GM21360 (cell line): ENCODE data around the gene CNTN5.
"Not testable (repeated sequence)": the region's sequence is repeated elsewhere in the genome, so short reads cannot be mapped to it uniquely, and the experiment has no call there.

ENCODE experiments used
- ATAC-seq: cut with Tn5 transposase; IDR thresholded peaks from one replicate; pipeline ENCODE4 v1.9.1; 2021; ENCODE audit warnings: mild to moderate bottlenecking, moderate library complexity; ENCODE audit not compliant: unreplicated experiment

CNTN5 gene

DNA sequence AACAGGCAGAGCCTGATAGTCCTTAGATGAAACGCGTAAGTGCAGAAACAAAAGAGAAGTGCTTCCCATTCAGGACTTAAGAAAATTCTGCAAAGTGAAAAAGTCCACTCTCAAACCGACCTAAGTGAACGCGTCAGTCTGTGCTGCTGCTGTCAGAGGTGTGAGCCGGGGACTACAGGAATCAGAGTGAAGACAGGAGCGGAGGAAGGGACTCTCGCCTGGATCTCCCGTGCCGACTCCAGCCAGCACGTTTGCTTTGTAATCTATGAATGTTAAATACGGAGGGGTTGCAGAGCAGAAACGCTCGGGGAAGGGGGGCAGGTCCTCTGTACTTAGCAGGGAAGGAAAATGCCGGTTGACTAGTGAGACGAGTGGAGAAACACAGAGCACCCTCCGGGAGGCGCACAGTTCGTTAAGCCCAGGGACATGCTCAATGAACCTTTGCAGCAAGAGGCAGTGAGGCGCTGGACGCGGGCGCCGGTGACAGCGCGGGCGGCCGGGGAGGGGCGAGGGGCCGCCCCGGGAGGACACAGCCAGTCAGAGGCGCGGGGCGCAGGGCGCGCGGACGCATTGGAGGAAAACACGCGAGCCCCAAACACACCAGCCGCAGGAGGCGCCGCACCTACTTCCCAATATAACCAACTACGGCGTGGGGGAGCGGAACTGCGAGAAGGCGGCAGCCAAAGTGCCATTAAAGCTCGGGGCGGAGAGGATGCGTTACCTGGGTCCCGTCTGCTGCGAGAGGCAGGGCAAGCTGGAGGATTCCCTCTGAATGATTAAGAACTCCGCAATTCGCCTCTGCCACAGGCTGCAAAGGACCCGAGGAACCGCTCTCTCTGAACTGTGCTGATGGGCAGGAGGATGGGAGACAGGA is at the start of gene CNTN5:
TSS of gene CNTN5 (plus strand) at position 598 of the 874 bp plus-strand sequence.
- ATAC-seq = peak; percentile 47

DNA sequence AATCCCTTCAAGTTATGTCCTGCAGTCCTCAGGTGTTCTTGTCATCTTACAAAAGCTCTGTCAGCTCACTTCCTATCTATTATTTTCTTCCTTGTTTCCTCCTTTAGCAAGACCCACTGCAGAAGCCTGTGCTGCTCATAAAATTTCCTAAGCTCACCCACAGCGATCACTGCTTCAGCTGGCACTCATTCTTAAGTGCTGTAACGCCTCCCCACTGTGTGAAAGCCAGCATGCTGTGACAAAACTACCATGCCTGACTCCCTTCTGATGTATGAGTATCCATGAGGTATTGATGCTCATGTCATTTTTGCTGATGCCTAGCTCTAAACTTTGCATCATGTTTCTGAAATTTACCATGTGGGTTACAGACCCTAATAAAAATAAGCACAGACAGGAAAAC is 41.5 kb upstream of the CNTN5 start:
- no peak for ATAC-seq

DNA sequence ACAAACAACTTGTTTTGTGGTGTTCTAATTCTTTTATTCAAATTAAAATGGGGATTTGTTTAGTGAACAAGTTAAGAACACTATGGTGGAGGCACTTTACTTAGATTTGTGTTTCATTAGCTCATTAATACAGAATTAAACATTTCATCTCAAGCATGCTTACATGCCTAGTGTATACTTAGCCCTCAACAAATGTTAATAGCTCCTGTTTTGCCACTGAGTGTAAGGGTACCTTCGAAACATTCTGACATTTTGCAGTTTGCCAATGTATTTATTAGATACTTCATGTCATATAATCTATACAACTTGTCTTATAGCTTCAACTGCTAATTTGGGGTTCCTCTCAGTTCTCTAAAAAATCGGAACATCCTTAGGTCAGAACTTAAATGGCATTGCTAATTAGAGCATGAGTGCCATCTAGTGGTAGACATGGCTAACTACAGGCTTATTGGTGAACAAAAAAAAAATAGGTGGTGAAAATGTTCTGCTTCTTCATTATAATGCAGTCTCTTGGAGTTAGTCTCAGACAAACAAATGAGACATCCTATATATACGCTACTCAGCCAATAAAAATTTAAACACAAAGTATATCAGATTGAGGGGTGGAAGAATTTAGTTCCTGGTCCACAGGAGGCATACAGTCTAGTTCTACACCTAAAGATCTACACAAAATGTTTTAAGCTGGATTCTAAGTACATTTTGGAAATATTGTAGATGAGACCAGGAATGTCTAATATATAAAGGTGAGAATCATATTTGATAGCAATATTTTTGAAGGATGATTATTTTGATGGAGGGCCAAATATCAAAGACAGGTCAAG is 4.9 kb upstream of the CNTN5 start:
- ATAC-seq = peak; percentile 60

DNA sequence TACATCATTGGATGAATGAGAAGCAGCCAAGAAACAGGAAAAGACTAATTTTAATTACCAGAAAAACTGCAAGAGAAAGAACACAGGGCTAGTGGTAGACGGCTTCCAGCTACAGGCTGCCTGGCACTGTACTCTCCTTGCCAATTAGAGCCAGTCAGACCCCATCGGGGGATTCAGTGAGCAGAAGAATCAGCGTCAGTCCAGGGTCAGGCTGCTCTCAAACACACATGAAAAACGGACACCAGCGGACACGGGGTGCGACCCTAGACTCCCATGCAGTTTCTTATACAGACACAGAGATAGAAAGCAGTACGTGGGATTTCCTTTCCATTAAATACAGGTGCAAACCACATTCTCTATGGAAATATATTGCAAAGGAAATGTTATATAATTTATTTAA is 1.1 kb upstream of the CNTN5 start:
- ATAC-seq = no peak

DNA sequence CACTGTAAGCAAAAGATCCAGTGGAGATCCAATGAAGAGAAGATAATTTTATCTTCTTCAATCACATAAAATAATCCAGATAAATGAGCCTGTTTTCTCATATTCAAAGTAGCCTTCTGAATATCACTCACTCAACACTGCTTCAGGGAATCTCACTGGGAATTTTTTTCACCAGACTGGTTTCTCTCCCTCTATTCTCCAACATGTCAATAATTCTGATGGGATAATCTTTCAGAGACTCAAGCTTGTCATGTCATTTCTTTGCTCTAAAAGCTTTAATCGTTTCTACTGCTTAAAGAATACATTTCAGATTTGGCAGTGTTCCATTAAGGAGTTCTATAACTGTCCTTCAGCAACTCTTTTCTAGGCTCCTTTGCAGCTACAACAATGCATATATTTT is 16.3 kb downstream of the CNTN5 start:
- ATAC-seq = no peak

DNA sequence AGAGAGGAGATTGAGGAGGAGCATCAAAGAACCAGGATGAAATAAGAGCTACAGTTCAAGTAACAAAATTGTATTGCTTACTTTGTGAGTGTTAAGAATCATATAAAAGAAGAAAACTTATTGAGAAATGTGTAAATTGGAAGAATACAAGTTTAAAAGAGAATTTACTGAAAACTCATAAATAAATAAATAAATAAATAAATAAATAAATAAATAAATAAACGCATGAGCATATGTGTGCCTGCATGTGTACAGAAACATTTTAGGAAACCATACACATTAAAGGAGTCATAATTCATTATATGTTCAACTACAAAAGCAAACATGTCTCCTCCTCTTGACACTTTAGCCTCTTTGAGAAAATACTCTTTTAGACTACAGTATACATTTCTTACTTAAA is 42.6 kb downstream of the CNTN5 start:
- ATAC-seq = no peak

DNA sequence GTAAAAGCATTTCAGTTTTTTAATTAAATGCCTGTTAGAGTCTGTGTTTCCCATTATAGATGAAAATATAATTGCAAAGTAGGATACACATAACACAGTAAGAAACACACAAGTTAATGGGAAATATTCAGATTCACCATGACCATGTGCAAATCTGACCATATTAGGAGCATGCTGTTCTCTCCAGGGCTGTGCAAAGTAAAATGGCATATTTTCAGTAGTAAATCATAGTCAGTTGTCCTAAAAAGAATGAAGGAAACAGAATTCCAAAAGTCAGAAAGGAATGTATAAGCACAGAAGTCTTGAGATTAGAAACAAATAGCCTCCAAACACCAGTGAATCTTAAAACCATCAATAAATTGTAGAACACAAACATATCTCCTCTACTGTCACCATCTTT is 44.4 kb downstream of the CNTN5 start:
- no peak for ATAC-seq

DNA sequence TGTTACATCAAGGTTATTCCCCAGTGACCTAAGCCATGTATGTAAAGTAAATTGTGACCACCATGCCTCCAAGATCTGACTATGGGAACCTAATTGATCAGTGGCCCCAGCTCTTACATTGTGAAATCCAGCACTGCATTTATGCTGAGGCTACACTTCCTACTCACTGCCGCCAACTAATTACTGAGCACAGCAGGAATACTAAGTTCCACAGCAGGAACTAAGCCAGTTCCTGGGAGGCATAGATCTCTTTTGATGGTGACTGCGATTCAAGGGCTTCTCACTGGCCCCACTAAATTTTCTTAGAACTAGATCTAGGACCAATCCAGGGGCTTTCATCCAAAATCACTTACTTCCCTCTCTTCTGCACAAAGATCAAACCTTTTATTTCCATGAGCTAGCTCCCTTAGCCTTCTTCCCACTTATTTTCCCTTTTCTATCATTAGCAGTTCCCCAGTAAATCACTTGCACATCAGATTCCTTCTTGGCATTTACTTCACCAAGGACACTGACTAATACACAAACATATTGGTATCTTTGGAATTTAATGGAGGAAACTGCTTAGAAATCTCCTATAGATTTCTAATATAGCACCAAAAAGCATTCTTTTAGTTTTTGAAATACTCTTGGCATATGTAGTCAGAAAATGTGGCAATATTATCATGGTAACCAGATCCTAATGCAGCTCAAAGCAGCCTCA is 46.0 kb downstream of the CNTN5 start:
- no peak for ATAC-seq

DNA sequence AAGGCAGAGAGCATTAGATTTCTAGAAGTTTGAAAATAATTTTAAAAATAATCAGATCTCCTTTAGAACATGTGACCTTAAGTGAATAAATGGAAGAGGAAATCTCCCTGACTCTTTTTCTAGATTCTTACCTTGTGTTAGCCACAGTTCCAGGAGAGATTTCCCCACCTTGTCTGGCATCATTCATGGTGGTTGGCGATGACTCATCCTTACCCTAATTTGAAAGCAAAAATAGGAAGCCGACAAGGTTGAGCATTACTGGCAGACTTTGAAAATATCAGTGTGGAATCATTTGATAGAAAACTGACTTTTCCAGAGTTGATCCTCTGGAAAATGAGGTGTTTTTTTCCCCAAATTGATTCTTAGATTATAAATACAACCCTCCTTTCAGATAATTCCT is 48.1 kb downstream of the CNTN5 start:
- ATAC-seq = no peak

DNA sequence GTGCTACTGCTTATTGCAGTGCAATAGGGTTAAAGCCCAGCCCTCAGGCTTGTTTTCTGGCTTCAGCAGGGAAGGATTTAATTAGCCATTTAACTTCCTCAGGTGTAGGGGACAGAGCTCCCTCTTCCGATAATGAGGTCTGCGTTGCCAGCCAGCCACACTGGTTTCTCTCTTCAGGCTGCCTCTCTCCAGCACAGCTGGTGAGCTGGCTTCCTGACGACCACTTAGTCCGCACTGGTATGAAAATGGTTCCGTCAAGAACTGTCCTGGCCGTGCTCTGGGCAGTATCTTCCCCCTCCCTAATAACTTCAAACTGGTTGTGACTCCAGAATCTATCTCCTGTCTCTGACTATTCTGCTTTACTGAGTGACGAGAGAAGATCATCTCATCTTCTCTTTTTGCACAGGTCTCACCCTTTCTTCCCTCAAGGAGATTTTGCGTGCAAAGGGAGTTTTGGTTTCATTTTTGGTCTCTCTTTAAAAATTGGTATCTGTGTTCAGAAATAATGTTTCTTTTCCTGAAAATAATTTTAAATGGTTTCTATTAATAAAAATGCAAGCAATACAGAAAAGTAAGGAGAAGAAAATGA is 49.2 kb downstream of the CNTN5 start:
- ATAC-seq = peak; percentile 82

DNA sequence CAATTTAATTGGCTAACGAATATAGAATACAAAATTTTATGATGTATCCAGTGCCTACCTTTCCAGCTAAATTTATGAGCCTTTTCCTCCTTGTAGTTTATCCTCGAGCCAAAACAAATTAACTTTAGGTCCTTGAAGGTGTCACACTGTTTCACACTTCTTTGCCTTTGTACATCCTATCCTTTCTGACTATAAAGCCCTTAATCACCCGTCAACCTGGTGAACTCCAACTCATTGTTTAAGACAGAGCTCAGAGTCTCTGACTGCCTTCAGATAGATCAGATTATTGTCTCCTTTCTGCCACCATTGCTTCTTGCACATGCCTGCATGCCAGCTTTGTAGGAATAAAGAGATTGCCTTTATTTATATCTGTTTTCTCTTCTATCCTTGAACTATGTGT is 58.8 kb downstream of the CNTN5 start:
- no peak for ATAC-seq

DNA sequence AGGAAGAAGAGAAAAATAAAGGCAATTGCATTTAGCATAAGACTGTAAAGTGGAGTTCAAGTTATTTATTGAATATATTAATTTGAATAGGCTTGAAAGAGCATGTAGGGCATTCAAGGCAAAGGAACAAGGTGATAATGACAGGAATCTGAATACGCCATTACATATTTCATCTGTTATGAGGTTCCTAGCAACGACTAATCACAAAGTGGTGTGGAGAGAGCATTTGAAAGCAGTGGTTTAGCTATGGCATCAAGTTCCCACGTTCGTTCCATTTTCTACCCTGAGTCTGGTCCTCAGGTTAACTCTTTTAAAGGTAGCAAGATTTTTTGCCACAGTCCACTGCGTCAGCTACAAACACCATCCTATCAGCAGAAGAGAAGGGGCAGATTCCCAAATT is 59.4 kb downstream of the CNTN5 start:
- ATAC-seq = no peak

DNA sequence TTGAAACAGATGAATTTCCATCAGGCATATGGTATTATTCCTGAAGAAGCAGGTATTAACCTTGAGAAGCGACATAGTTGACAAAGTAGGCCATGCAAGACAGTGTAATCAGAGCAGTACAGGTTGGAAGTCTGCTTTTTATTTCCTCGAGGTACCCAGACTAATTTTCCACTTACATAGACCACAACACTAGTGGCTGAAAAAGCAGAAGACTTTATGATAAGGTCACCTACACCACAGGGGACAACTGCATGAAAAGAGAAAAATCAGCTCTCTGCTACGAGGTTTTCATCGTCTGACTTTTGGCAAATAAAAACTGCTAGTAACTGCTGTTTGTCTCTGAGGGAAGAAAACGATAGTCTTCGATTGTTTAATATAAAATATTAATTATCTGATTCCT is 77.5 kb downstream of the CNTN5 start:
- ATAC-seq = no peak

DNA sequence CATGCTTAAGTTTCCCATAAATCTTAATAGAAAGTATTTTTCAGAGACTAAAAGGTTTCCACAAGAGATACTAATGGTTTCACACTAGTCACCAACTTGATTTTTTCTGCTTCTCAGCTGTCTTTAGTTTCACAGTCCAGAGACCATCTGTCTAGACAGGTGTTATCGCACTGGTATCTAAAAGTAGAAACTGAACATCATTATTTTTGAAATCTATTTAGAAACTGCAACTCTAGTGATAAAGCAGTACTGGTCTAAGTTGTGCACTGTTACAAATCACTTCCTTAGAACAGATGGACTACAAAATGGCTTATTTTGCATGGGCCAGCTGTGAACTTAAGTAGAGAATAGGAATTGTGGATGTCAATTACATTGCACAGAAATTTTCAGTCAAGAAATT is 78.0 kb downstream of the CNTN5 start:
- peak; percentile 84 for ATAC-seq

DNA sequence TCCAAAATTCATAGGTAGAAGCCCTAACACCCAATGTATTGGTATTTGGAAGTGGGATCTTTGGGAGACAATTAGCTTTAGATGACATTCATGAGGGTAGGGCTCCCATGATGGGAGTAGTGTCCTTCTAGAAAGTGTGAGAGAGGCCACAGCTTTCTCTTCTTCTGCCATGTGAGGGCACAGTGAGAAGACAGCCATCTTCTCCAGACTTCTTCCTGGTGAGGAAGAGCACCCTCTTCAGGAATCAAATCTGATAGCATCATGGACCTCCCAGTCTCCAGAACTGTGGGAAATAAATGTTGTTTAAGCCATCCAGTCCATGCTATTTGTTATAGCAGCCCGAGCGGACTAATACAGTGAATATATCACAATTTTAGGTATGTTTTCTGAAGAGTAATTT is 96.9 kb downstream of the CNTN5 start:
- no peak for ATAC-seq

DNA sequence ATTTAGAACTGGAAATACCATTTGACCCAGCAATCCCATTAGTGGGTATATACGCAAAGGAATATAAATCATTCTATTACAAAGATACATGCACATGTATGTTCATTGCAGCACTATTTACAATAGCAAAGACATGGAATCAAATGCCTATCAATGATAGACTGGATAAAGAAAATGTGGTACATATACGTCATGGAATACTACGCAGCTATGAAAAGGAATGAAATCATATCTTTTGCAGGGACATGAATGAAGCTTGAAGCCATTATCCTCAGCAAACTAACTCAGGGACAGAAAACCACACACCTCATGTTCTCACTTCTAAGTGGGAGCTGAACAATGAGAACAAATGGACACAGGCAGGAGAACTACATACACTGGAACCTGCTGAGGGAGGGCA is 113.1 kb downstream of the CNTN5 start:
- not testable (repeated sequence) for ATAC-seq

DNA sequence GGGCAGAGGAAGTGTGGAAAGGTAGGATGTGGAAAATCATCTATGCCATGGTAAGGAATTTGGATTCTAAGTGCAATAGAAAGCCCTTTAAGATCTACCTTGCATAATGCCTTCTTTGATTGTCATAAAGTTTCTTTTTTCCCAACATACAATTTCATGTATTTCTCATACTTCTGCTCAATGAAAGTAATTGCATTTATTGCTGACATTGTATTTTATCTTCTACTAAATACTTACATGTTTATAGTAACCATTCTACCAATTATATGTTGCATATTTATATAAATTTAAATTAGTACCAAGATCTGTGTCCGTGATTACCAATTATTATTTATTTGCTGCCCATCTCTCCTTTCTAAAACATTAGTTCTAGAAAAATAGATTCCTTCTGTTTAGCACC is 114.8 kb downstream of the CNTN5 start:
- ATAC-seq = no peak

DNA sequence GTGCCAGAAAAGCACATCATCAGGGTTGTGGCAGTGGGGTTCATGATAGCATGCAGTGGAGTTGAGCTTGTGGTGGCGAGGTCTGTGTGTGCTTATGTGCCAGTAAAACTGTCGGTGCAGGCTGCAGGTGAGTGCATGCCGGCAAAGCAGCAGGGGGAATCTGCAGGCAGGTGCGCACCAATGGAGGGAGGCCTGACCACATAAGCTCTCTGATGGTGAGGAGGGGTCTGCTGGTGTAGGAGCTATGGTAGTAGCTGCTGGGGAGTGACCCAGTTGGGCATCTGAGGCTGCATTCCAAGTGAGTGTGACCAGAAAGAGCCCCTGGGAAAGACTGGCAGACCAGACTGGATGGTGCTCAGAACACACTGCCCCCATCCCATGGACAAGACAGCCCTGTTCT is 121.5 kb downstream of the CNTN5 start:
- ATAC-seq = no peak

DNA sequence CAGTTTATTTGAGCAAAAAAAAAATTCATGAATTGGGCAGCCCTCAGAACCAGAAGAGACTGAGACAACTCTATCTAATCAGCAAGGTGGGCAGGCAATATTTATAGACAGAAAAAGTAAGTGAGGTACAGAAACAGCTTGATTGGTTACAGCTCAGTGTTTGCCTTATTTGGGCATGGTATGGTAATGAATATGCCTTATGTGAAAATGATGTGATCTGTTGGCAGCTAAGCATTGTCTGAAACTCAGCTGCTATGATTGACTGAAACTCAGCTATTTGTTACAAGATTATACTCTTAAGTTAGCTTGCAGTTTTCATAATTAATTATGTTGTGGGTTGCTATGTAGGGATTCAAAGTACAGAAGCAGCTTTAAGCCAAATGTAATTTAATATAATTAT is 127.6 kb downstream of the CNTN5 start:
- ATAC-seq = peak; percentile 52

DNA sequence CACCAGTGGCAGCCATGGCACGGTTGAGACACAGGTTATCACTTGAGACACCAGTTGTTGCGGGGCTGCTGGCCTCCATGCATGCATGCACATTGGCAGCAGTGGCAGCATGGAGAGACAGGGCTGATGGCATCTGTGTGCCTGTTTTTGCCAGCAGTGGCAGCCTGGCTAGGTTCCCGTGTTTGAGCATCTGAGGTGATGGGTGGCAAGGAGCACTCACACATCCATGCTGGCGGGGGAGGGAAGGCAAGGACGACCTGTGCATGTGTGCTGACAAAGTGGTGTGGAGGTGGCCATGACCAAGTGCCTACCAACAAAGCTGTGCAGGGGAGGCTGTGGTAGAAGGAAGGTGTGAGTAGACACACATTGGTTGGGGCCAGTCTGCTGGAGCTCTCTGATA is 133.5 kb downstream of the CNTN5 start:
- ATAC-seq = no peak

DNA sequence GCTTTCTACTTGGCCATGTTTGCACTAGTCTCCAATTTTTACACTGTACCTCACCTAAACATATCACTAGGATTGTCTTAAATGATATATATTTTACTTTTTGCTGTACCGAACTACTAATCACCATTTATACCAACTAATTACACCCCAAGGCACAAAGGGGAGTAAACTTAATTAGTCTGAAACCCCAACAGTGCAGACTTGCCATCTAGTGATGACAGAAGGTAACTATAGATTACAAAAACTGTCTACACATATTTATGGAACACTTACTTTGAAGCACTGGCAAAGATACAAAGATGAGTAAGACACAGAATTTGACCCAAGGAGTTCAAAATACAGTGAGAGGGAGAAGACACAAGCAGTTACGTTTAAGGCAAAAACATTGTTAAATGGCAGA is 139.7 kb downstream of the CNTN5 start:
- ATAC-seq = no peak
